Measurements from ENCODE around the gene TOM1L2.
A peak's percentile ranks its signal among the peaks of the same experiment; 100 is the strongest.

The TOM1L2 gene

GRCh38 chr17:17830740-17831207 lies 141.4 kb downstream of the TOM1L2 start:
- DNase-seq = no peak

GRCh38 chr17:17830269-17830567 lies 142.0 kb downstream of the TOM1L2 start:
- DNase-seq = no peak

- no peak for DNase-seq
Measured at GRCh38 chr17:17827826-17828621, 144.2 kb downstream of the TOM1L2 start.

GRCh38 chr17:17826942-17827785 lies 145.0 kb downstream of the TOM1L2 start:
- no peak for DNase-seq

GRCh38 chr17:17826342-17826713 lies 145.9 kb downstream of the TOM1L2 start:
- peak in 1 of 6 experiments; percentile 25 for DNase-seq

- DNase-seq = peak in 1 of 6 experiments; percentile 19
Measured at GRCh38 chr17:17824783-17825614, 147.2 kb downstream of the TOM1L2 start.

GRCh38 chr17:17824119-17824782 lies 147.9 kb downstream of the TOM1L2 start:
- peak in 3 of 6 experiments; percentile 32 to 49 (median 37) for DNase-seq

- peak; percentile 70 to 85 (median 79) for DNase-seq
Measured at GRCh38 chr17:17823433-17824118, 148.6 kb downstream of the TOM1L2 start.

- DNase-seq = no peak
Measured at GRCh38 chr17:17822616-17823015, 149.6 kb downstream of the TOM1L2 start.

- no peak for DNase-seq
Measured at GRCh38 chr17:17822189-17822588, 150.0 kb downstream of the TOM1L2 start.

GRCh38 chr17:17820463-17821158 lies 151.6 kb downstream of the TOM1L2 start:
- no peak for DNase-seq

GRCh38 chr17:17820046-17820445 lies 152.2 kb downstream of the TOM1L2 start:
- no peak for DNase-seq

GRCh38 chr17:17819561-17819995 lies 152.6 kb downstream of the TOM1L2 start:
- peak in 2 of 6 experiments; percentile 12 to 21 for DNase-seq

GRCh38 chr17:17819111-17819510 lies 153.1 kb downstream of the TOM1L2 start:
- DNase-seq = no peak

- no peak for DNase-seq
Measured at GRCh38 chr17:17818088-17818526, 154.1 kb downstream of the TOM1L2 start.

- DNase-seq = no peak
Measured at GRCh38 chr17:17817552-17817947, 154.7 kb downstream of the TOM1L2 start.

- no peak for DNase-seq
Measured at GRCh38 chr17:17816831-17817551, 155.2 kb downstream of the TOM1L2 start.

- DNase-seq = no peak
Measured at GRCh38 chr17:17816240-17816814, 155.9 kb downstream of the TOM1L2 start.

- DNase-seq = no peak
Measured at GRCh38 chr17:17815436-17816200, 156.6 kb downstream of the TOM1L2 start.
